HEK293T (cell line): Measurements from ENCODE around the gene RHBDD1.

Experiments
- BHLHE40 ChIP-seq: fragments of 450-650 bp; IDR thresholded peaks from 2 replicates; pipeline ENCODE4 v1.6.1; 2016; ENCODE audit warnings: mild to moderate bottlenecking, moderate library complexity, borderline replicate concordance
- FOXA1 ChIP-seq: fragments of 450-650 bp; IDR thresholded peaks from 2 replicates; pipeline ENCODE4 v1.6.1; 2016; ENCODE audit warnings: mild to moderate bottlenecking
- SP1 ChIP-seq: fragments of 450-650 bp; IDR thresholded peaks from 2 replicates; pipeline ENCODE4 v1.6.1; 2017
- SUZ12 ChIP-seq: fragments of 450-650 bp; IDR thresholded peaks from 2 replicates; pipeline ENCODE4 v1.6.1; 2016; ENCODE audit warnings: mild to moderate bottlenecking
- TARDBP ChIP-seq: fragments of 450-650 bp; IDR thresholded peaks from 2 replicates; pipeline ENCODE4 v1.6.1; 2016

GRCh38 chr2:226979004-226979403, 143.2 kb downstream of the RHBDD1 start:
- no peak for TF ChIP-seq SUZ12
- no peak for TF ChIP-seq SP1
- TF ChIP-seq TARDBP = no peak
- no peak for TF ChIP-seq BHLHE40
- TF ChIP-seq FOXA1 = no peak
